Fibroblast of villous mesenchyme (primary cell): ENCODE results near the gene CCBE1. TPM values are rescaled to one million over a fixed set of nuclear protein-coding genes. Genes with fewer than 3 reads are reported as not detected.

ENCODE experiments used
- DNase-seq: peaks from one replicate; pipeline ENCODE4 v3.0.0-alpha.2; 2010; ENCODE audit warnings: low read depth
- H3K4me3 ChIP-seq: 2 replicates; pipeline ENCODE4 v1.5.1; 2011; ENCODE audit warnings: low read depth, mild to moderate bottlenecking, low read length
- CTCF ChIP-seq: IDR thresholded peaks from 2 replicates; pipeline ENCODE4 v1.5.1; 2012; ENCODE audit warnings: low read depth, mild to moderate bottlenecking, low read length; ENCODE audit not compliant: insufficient read depth
- total RNA-seq: library from RNA; depleted of rRNA; stranded (reverse); fragments of >200 nt; gene quantifications from 2 replicates; pipeline ENCODE4 v1.2.3, GENCODE V29; 2012

The CCBE1 gene
- total RNA-seq, 1 donor: 10.4 TPM

DNA sequence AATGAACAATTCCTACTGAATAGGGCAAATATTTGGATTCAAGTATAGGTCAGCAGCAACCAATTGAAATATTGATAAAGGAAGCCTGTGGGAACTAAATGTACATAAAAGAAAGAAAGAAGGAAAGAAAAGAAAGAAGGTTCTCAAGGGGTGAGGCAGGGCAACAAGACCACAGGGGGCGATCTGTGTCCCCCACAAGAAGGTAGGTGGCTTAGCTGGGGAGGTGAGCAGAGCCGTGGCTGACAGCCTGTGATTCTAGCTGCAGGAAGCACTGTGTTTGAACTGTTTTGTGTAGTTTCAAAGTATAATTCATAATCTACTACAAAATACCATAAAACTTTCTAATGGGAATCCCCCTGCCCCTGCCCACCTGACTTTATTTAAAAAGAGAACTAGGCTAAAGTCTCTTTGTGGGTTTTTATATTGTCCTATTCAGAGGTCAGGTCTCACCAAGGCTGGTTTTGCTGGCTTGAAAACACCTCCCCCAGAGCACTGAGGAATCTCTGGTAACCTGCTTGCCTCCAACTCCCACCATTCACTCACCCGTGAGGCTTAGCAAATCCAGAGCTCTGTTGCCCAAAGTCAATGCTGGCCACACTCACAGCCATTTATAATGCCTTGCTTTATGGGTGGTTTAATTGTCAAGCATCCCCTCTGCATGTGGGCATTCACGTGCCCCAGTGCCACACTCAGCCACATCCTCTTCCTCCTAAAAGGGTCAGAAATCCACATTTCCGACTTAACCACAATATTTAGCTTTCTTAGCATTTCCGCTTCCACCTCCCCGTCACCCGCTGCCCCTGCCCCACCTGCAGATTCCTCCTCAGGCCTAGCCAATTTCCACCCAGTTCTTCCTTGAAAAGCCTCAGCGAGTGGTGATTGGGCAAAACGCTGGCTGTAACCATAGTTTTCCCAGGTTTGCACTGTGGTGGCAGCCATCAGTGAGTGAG lies 301.7 kb downstream of the CCBE1 start:
- no peak for TF ChIP-seq CTCF
- DNase-seq: no peak
- no peak overlapping the region for H3K4me3 ChIP-seq

DNA sequence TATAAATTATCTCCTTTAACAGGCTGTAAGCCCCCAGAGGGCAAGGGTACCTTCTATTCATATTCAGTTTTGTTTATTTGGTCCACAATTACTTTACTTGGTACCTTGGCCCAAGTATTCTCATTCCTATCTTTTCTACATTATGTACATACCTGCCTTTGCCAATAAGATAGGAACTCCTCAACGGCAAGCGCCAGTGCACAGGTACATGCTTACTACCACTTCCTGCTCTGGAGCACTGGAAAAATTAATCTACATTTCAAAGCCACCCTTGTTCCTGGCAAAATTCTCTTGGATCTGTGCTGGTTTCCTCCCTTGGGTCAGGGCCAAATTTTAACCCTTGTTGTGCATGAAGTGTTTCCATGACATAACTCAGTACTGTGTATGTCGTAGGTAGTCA lies 303.8 kb downstream of the CCBE1 start:
- no peak for TF ChIP-seq CTCF
- DNase-seq: no peak
- H3K4me3 ChIP-seq: no peak overlapping the region

DNA sequence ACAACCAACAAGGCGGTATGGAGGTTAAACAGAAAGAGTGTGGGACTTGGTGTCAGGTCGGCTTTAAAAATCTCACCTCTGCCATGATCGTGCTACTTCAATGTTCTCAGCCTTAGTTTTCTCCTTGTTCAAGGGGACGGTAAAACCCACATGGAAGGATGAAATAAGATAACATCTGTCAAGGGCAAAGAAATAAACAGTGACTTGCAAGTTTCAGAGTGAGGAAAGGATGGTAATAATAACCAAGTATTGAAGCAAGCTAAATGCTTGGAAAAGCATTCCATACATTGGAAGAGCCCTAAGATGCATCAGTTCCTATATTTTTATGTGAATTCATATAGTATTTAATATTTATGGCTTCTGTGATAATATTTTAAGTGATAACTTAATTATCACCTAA lies 308.4 kb downstream of the CCBE1 start:
- H3K4me3 ChIP-seq: no peak overlapping the region
- no peak for DNase-seq
- TF ChIP-seq CTCF: no peak

DNA sequence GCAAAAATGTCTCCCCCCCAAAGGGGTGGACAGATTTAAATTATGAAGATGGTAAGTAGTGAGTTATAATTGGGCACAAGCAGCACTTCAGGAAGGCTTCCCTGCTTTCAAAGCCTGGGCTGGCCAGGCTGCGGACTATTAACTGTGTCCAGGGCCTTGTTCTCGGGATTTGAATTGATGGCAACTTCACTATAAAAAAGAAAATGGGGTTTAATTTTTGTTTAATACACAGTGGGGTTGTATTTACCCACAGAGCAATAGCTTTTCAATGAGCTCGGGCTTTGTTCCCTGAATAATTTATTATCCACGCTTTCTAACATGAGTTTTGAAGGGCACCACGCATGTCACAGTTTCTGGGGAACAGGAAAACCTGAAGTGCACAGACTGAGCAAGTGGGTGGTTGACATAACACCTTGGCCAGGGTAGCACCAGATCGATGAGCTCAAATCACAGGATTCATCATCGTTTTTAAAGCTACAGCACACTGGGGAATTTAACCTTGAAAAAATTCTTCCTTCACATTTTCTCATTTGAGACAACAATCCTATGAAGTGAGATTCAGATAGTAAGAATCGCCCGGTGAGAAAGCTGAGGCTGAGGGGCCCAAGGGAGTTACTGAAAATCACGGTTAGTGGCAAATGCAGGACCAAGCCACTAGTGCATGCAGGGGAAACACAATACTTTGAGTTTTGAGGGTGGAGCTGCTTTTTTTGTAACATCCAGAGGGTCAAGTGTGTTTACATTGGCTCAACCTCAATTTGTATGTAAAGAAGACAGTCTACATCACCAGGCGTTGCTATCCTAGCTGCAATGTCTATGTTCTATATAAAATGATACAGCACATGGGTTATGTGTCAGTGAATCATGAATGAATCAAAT lies 309.3 kb downstream of the CCBE1 start:
- H3K4me3 ChIP-seq: no peak overlapping the region
- no peak for TF ChIP-seq CTCF
- DNase-seq: no peak

- TF ChIP-seq CTCF: no peak
- H3K4me3 ChIP-seq: no peak overlapping the region
- DNase-seq: no peak
Observed at GRCh38 chr18:59386909-59387686, 310.1 kb downstream of the CCBE1 start.

- H3K4me3 ChIP-seq: no peak overlapping the region
- DNase-seq: no peak
- no peak for TF ChIP-seq CTCF
Observed at GRCh38 chr18:59385191-59385590, 312.0 kb downstream of the CCBE1 start.
